Upper lobe of left lung (tissue), 4 donors: ENCODE data around the gene UGGT2.
"Not testable (repeated sequence)": the region's sequence is repeated elsewhere in the genome, so short reads cannot be mapped to it uniquely, and the experiment has no call there.

ENCODE experiments used
- CTCF ChIP-seq, 6 experiments: fragments of 450-650 bp in 4 of 6; fragments of 200-600 bp in 2 of 6; sonication (generic) in 2 of 6; IDR thresholded peaks; one replicate each; pipeline ENCODE4 v1.5.1; 2016 to 2019; ENCODE audit warnings: antibody characterized with exemption in 6 of 6
- EP300 ChIP-seq, 4 donors: sonication (generic); formaldehyde crosslinking; IDR thresholded peaks; one replicate each; pipeline ENCODE4 v1.5.1; 2017; ENCODE audit warnings: antibody characterized with exemption in 4 of 4, control low read depth in 2 of 4
- POLR2A ChIP-seq, 4 donors: fragments of 450-650 bp; IDR thresholded peaks; one replicate each; pipeline ENCODE4 v1.5.1; 2016 to 2017; ENCODE audit warnings: antibody characterized with exemption in 4 of 4, mild to moderate bottlenecking in 2 of 4

GRCh38 chr13:96050955-96051354 is 2.2 kb downstream of the UGGT2 start:
- not testable (repeated sequence) for TF ChIP-seq CTCF, POLR2A, EP300 (IDR thresholded peaks at IDR 0.05)
